PC-9 (cell line): ENCODE results near the gene CBLB.

Experiments
- EZH2 ChIP-seq: fragments of 200-600 bp; sonication (generic); IDR thresholded peaks from 2 replicates; pipeline ENCODE4 v1.8.0; 2017; ENCODE audit warnings: antibody characterized with exemption, low read depth
- TF ChIP-seq, protein P1 (sequence below): fragments of 200-600 bp; sonication (generic); conservative IDR thresholded peaks from 2 replicates; pipeline ENCODE4 v1.6.1; 2017; ENCODE audit warnings: mixed run types, antibody characterized with exemption, mild to moderate bottlenecking, moderate library complexity

DNA sequence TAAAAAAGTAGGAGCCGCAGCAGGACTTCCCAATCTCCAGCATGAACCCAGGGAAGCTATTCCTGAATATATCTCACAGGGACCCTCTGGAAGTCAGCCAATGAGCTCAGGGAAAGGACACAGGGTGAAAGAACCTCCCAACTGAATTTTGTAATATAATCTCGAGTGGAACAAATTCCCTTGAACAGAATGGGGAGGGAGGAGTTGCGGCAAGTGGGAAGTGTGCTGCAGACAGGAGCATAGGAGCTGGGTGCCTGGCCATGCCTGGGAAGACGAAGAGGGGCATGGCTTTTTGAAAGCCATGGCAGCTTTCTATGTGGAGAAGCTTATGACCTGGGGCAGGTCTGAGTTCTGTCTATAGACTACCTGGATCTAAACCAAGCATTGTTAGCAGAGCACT lies 98.4 kb downstream of the CBLB start:
- no peak for TF ChIP-seq EZH2
- TF ChIP-seq, protein P1, sequence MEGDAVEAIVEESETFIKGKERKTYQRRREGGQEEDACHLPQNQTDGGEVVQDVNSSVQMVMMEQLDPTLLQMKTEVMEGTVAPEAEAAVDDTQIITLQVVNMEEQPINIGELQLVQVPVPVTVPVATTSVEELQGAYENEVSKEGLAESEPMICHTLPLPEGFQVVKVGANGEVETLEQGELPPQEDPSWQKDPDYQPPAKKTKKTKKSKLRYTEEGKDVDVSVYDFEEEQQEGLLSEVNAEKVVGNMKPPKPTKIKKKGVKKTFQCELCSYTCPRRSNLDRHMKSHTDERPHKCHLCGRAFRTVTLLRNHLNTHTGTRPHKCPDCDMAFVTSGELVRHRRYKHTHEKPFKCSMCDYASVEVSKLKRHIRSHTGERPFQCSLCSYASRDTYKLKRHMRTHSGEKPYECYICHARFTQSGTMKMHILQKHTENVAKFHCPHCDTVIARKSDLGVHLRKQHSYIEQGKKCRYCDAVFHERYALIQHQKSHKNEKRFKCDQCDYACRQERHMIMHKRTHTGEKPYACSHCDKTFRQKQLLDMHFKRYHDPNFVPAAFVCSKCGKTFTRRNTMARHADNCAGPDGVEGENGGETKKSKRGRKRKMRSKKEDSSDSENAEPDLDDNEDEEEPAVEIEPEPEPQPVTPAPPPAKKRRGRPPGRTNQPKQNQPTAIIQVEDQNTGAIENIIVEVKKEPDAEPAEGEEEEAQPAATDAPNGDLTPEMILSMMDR = no peak
